Osteoblast (primary cell): ENCODE results near the gene DPP8. TPM values are rescaled to one million over a fixed set of nuclear protein-coding genes. Genes with fewer than 3 reads are reported as not detected.
A peak's percentile ranks its signal among the peaks of the same experiment; 100 is the strongest.

Experiments
- DNase-seq: peaks from one replicate; pipeline ENCODE4 v3.0.0; 2011; ENCODE audit warnings: low spot score, mixed read lengths; ENCODE audit not compliant: insufficient read length; ENCODE audit errors: missing footprints
- H2AFZ ChIP-seq: 2 replicates; pipeline ENCODE4 v1.6.0; 2011; ENCODE audit warnings: mild to moderate bottlenecking, low read length
- H3K27ac ChIP-seq: 2 replicates; pipeline ENCODE4 v1.5.1; 2011; ENCODE audit warnings: mild to moderate bottlenecking, low read depth, low read length, moderate library complexity
- H3K27me3 ChIP-seq: 2 replicates; pipeline ENCODE4 v1.6.0; 2012; ENCODE audit warnings: mild to moderate bottlenecking, control low read depth, inconsistent platforms, low read length, moderate library complexity; ENCODE audit not compliant: insufficient read depth
- H3K36me3 ChIP-seq: 2 replicates; pipeline ENCODE4 v1.5.1; 2011; ENCODE audit warnings: mild to moderate bottlenecking, low read length, control low read depth, moderate library complexity; ENCODE audit not compliant: insufficient read depth
- H3K4me1 ChIP-seq: 2 replicates; pipeline ENCODE4 v1.5.1; 2011; ENCODE audit warnings: mild to moderate bottlenecking, low read length, control low read depth, moderate library complexity; ENCODE audit not compliant: insufficient read depth
- H3K4me2 ChIP-seq: 2 replicates; pipeline ENCODE4 v1.6.0; 2011; ENCODE audit warnings: mild to moderate bottlenecking, low read length; ENCODE audit not compliant: insufficient read depth
- H3K4me3 ChIP-seq: fragments of 200-600 bp; sonication (generic); 3 replicates; pipeline ENCODE4 v1.5.1; 2012; ENCODE audit warnings: mild to moderate bottlenecking, low read length, inconsistent platforms; ENCODE audit not compliant: insufficient read depth
- H3K79me2 ChIP-seq: 2 replicates; pipeline ENCODE4 v1.6.0; 2012; ENCODE audit warnings: mild to moderate bottlenecking, low read length, control low read depth, inconsistent platforms; ENCODE audit not compliant: insufficient read depth
- H3K9me3 ChIP-seq: 2 replicates; pipeline ENCODE4 v1.5.1; 2011; ENCODE audit warnings: low read depth, low read length, control low read depth
- H4K20me1 ChIP-seq: 2 replicates; pipeline ENCODE4 v1.6.0; 2012; ENCODE audit warnings: mild to moderate bottlenecking, low read length, control low read depth; ENCODE audit not compliant: insufficient read depth
- CTCF ChIP-seq: IDR thresholded peaks from 2 replicates; pipeline ENCODE4 v1.5.1; 2011; ENCODE audit warnings: mild to moderate bottlenecking, low read depth, low read length, moderate library complexity; ENCODE audit errors: extremely low read depth
- total RNA-seq: library from RNA; depleted of rRNA; stranded (reverse); fragments of >200 nt; gene quantifications from 2 replicates; pipeline ENCODE4 v1.2.3, GENCODE V29; 2012

The DPP8 gene
- total RNA-seq, 1 donor, result 40.9 TPM

- H3K4me2 ChIP-seq, result no peak overlapping the region
- H4K20me1 ChIP-seq, result no peaks in the 10 kb centered on the region
- no peak overlapping the region for H3K4me3 ChIP-seq
- H2AFZ ChIP-seq, result peak overlapping the region; percentile 68
- no peaks in the 10 kb centered on the region for H3K9me3 ChIP-seq
- TF ChIP-seq CTCF, result no peak
- DNase-seq, result peak; percentile 91
- no peaks in the 10 kb centered on the region for H3K79me2 ChIP-seq
- H3K27me3 ChIP-seq, result peaks cover 7% of the 10 kb centered on the region
- H3K4me1 ChIP-seq, result no peaks in the 10 kb centered on the region
- no peak overlapping the region for H3K27ac ChIP-seq
- no peaks in the 10 kb centered on the region for H3K36me3 ChIP-seq
These were observed 102.5 kb downstream of the DPP8 start for GRCh38 chr15:65414841-65415621.

- Histone ChIP-seq H3K79me2 (no peaks in the 10 kb centered on the region), H2AFZ (no peak overlapping the region), H4K20me1 (no peaks in the 10 kb centered on the region), H3K36me3 (no peaks in the 10 kb centered on the region), H3K27ac (no peak overlapping the region), H3K4me1 (peaks cover 11% of the 10 kb centered on the region), H3K4me3 (no peak overlapping the region), H3K27me3 (peaks cover 7% of the 10 kb centered on the region), H3K4me2 (no peak overlapping the region), H3K9me3 (no peaks in the 10 kb centered on the region)
- no peak for TF ChIP-seq CTCF
- DNase-seq, result no peak
These were observed 103.7 kb downstream of the DPP8 start for GRCh38 chr15:65413760-65414144.

GRCh38 chr15:65413051-65413759 is 104.3 kb downstream of the DPP8 start:
- Histone ChIP-seq H4K20me1 (no peaks in the 10 kb centered on the region), H3K4me3 (no peak overlapping the region), H3K4me2 (no peak overlapping the region), H3K79me2 (no peaks in the 10 kb centered on the region), H3K9me3 (no peaks in the 10 kb centered on the region), H3K27me3 (peaks cover 5% of the 10 kb centered on the region), H2AFZ (no peak overlapping the region), H3K4me1 (peaks cover 16% of the 10 kb centered on the region), H3K27ac (no peak overlapping the region), H3K36me3 (no peaks in the 10 kb centered on the region)
- DNase-seq, result no peak
- TF ChIP-seq CTCF, result no peak

GRCh38 chr15:65412556-65412955 is 104.9 kb downstream of the DPP8 start:
- no peak for DNase-seq
- peaks cover 18% of the 10 kb centered on the region for H3K4me1 ChIP-seq

More at GRCh38 chr15:65412556-65412955, 104.9 kb downstream of the DPP8 start:
- Histone ChIP-seq H2AFZ (no peak overlapping the region), H4K20me1 (no peaks in the 10 kb centered on the region), H3K4me3 (no peak overlapping the region), H3K9me3 (no peaks in the 10 kb centered on the region), H3K79me2 (no peaks in the 10 kb centered on the region), H3K27ac (no peak overlapping the region), H3K4me2 (no peak overlapping the region), H3K36me3 (no peaks in the 10 kb centered on the region), H3K27me3 (peaks cover 3% of the 10 kb centered on the region)
- no peak for TF ChIP-seq CTCF
